ENCODE results near the gene KHK.

The KHK gene

GRCh38 chr2:27059141-27059820 lies 27.3 kb upstream of the KHK start:
- DNase-seq (ENCODE audit: low read depth), result peak; percentile 77
- TF ChIP-seq, protein P1, sequence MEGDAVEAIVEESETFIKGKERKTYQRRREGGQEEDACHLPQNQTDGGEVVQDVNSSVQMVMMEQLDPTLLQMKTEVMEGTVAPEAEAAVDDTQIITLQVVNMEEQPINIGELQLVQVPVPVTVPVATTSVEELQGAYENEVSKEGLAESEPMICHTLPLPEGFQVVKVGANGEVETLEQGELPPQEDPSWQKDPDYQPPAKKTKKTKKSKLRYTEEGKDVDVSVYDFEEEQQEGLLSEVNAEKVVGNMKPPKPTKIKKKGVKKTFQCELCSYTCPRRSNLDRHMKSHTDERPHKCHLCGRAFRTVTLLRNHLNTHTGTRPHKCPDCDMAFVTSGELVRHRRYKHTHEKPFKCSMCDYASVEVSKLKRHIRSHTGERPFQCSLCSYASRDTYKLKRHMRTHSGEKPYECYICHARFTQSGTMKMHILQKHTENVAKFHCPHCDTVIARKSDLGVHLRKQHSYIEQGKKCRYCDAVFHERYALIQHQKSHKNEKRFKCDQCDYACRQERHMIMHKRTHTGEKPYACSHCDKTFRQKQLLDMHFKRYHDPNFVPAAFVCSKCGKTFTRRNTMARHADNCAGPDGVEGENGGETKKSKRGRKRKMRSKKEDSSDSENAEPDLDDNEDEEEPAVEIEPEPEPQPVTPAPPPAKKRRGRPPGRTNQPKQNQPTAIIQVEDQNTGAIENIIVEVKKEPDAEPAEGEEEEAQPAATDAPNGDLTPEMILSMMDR (IDR thresholded peaks at IDR 0.05; ENCODE audit: low read length, missing control alignments), result no peak
- no peak overlapping the region for H3K4me3 ChIP-seq (replicated peaks; ENCODE audit: low read depth, low read length)

- no peak for DNase-seq (ENCODE audit: low read depth)
- TF ChIP-seq, protein P1 (IDR thresholded peaks at IDR 0.05; ENCODE audit: low read length, missing control alignments), result no peak
- H3K4me3 ChIP-seq (replicated peaks; ENCODE audit: low read depth, low read length), result no peak overlapping the region
Observed at GRCh38 chr2:27060323-27060722, 26.2 kb upstream of the KHK start.

DNA sequence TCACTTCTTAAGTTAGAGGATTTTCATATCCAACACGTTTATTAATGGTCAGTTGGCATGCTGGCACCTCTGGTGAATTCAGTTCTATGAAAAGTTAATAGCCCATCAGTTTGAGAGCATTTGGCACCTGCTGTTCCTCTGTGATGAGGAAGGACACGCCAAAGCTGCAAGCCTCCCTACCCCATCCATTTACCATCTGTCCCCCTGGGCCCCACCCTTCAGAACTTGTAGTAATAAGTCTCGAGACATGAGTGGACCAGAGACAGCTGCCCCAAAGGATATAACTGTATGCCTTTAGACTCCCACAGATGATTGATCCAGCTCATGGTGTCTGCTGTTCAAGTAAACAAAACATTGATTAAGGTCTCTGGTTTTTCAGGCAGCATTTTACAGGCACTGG lies 21.4 kb upstream of the KHK start:
- DNase-seq (ENCODE audit: low read depth), result no peak

GRCh38 chr2:27067385-27067784 lies 19.2 kb upstream of the KHK start:
- no peak overlapping the region for H3K4me3 ChIP-seq (replicated peaks; ENCODE audit: low read depth, low read length)
- DNase-seq (ENCODE audit: low read depth), result no peak
- TF ChIP-seq, protein P1 (IDR thresholded peaks at IDR 0.05; ENCODE audit: low read length, missing control alignments), result no peak

More for the DNA sequence above, 21.4 kb upstream of the KHK start:
- TF ChIP-seq, protein P1 (IDR thresholded peaks at IDR 0.05; ENCODE audit: low read length, missing control alignments), result no peak
- H3K4me3 ChIP-seq (replicated peaks; ENCODE audit: low read depth, low read length), result no peak overlapping the region

- H3K4me3 ChIP-seq (replicated peaks; ENCODE audit: low read depth, low read length), result peak overlapping the region; percentile 98
- TF ChIP-seq, protein P1 (IDR thresholded peaks at IDR 0.05; ENCODE audit: low read length, missing control alignments), result no peak
- DNase-seq (ENCODE audit: low read depth), result no peak
Observed at GRCh38 chr2:27069436-27069835, 17.1 kb upstream of the KHK start.

DNA sequence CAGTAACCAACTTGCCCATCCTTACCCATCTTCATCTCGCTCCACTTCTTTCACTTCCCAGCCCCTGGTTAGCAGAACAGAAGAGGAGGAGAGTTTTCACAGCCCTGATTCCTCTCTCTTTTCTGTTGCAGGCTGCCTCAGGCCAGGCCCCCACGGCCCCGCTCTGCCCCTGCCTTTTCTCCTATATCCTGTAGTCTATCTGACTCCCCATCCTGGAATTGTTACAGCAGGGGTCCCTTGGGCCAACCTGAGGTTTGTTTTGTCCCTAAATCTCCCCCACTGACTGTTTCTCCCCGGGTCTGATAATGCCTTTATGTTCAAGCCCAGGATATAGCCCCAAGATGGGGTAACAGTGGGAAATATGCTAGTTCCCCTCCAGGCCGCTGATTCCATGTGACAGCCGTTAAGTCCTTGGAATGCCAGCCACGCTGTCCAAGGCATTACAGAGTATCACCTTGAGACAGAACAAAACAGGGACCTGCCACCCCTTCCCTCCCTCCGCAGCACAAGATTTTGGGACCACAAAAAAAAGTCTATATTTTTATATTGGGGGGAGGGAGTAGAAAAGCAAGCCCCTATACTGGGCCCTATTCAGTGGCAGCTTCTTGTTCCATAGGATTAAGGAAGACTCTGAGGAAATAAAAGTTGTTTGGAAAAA lies 16.5 kb upstream of the KHK start:
- DNase-seq (ENCODE audit: low read depth), result no peak
- H3K4me3 ChIP-seq (replicated peaks; ENCODE audit: low read depth, low read length), result peak overlapping the region; percentile 98
- TF ChIP-seq, protein P1 (IDR thresholded peaks at IDR 0.05; ENCODE audit: low read length, missing control alignments), result no peak

Measured in fibroblast of pulmonary artery (primary cell).